GM10266 (cell line): ENCODE measurements around the gene ZNF263.

Experiments
- DNase-seq: peaks from one replicate; pipeline ENCODE4 v3.0.0; 2012; ENCODE audit errors: extremely low spot score
- TF ChIP-seq, protein P1 (sequence below): IDR thresholded peaks from 2 replicates; pipeline ENCODE4 v1.5.1; 2012; ENCODE audit warnings: mild to moderate bottlenecking, low read depth; ENCODE audit not compliant: control insufficient read depth, insufficient read depth; ENCODE audit errors: missing control alignments

ZNF263 gene

DNA sequence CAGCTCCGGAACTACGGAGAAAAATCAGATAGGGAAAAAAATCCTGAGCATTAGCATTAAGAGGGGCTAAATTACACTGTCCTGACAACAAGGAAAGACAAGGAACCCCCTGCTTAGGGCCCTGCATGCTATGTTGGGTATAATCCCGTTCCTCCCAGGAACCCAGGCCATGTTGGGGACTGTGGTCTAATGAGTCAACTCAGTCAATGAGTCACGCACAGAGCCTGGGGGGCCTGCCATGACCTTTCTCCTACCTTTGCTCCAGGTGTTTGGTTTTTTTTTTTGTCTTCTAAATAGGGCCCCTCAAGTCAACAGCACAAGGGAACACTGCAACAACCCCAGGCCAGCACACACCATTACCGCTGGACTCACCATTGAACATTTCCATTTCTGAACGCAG, 39.4 kb upstream of the ZNF263 start:
- DNase-seq, result no peak
- TF ChIP-seq, protein P1, sequence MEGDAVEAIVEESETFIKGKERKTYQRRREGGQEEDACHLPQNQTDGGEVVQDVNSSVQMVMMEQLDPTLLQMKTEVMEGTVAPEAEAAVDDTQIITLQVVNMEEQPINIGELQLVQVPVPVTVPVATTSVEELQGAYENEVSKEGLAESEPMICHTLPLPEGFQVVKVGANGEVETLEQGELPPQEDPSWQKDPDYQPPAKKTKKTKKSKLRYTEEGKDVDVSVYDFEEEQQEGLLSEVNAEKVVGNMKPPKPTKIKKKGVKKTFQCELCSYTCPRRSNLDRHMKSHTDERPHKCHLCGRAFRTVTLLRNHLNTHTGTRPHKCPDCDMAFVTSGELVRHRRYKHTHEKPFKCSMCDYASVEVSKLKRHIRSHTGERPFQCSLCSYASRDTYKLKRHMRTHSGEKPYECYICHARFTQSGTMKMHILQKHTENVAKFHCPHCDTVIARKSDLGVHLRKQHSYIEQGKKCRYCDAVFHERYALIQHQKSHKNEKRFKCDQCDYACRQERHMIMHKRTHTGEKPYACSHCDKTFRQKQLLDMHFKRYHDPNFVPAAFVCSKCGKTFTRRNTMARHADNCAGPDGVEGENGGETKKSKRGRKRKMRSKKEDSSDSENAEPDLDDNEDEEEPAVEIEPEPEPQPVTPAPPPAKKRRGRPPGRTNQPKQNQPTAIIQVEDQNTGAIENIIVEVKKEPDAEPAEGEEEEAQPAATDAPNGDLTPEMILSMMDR, result no peak

DNA sequence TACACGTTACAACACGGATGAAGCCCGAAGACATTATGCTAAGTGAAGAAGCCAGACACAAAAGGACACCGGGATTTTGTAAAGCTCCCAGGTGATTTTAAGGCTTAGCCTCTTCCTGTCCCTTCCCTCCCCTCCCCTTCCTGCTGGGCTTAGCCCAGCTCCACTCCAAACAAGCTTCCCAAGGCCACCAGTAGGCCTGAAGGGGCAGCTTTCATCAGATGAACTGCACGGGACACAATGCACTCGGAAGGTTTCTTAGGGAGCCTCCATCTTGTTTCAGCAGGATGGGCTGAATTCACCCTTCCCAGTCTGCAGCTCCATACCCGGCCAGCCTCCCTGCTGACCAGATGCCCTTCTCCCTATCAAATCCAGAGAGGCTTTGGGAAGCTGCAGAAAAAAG, 37.3 kb upstream of the ZNF263 start:
- TF ChIP-seq, protein P1, result no peak
- DNase-seq, result no peak

DNA sequence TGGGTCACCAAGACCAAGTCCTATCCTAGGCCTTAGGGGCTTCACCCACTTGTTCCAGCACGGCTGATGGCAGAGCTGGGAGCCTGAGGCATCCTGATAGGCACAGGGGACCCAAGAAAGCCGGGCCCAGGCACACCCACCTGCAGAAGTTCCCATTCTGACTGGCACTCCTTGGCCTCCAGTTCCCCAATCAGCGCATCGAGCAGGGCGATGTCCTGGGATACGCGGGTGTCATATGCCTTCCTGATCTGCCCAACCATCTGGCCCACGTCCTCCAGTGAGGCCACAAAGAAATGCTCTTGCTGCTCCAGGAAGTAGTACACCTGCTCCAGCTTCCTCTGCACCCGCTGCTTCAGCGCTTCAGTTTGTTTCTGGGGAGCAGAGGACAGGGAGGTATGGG, 36.4 kb upstream of the ZNF263 start:
- TF ChIP-seq, protein P1, result no peak
- no peak for DNase-seq

DNA sequence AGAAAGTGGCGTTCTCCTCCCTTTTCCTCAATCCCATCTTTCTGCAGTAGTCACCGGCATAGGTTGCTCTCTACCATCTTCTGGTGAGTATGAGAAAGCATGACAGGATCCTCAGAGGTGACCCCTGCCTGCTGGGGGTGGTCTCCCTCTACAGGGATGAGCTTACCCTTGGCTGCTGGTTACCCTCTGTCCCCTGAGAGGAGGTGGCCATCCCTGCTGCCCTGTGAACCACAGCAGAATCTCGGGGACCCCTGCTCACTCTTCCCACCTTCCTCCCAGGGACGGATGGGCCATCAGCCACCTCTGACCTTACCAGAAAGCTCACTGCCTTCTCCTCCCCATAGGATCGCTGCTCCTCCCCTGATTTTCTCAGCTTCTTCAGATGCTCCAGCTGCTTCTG, 34.7 kb upstream of the ZNF263 start:
- TF ChIP-seq, protein P1, result no peak
- DNase-seq, result no peak

DNA sequence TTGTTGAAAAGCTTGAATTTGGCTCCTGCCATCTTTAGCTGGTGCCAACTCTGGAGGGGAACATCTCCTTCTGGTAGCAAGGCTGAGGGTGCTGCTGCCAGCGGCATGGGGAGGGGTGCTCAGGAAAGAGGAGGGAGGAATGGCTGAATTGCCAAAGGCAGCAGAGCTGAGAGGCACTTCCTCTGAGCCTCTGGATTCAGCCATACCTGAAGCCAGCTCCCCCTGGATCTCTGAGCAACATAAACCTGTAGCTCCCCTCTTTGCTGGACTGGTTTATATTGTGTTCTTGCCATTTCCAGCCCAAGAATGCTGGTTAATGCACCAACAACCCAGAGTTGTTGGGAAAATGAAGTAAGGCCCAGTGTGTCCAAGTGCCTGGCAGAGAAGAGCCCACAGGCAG, 34.3 kb upstream of the ZNF263 start:
- TF ChIP-seq, protein P1, result no peak
- no peak for DNase-seq

DNA sequence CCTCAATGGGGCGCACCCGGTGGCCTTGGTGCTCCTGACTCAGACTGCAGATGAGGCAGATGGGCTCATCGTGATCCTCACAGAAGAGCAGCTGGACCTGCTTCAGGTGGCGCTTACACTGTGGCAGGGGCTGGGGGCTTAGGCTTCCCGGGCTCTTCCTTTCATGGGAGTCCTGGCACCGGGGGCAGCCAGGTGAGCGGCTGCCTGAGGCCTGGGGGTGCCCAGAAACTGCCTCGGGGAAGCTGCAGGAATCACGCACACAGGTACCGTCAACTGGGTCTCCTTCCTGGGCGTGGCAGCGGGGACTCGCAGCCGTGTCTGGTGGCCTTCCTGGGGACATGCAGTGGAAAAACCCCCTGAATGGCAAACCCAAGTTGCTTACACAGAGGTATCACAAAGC, 33.8 kb upstream of the ZNF263 start:
- TF ChIP-seq, protein P1, result no peak
- DNase-seq, result no peak

DNA sequence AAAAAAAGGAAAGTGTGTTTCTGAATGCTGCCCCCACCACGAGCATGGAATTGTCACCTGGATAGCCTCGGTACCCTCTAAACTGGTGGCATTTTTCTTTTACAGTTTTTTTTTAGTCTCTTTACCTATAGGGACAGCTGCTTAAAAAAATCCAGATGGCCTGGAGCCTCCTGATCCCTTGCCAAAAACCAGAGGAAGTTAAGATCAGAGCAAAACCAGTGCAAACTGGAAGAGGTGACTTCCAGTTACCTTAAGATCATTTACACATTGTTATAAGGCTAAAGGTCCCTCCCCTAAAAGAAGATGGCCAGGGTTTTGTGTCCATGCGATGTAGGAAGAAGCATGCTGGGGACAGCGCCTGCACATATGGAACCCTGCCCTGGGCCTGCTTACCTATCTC, 30.3 kb upstream of the ZNF263 start:
- no peak for DNase-seq
- TF ChIP-seq, protein P1, result no peak
